DOHH2 (cell line): ENCODE measurements around the gene AKAP8L.
A peak's percentile ranks its signal among the peaks of the same experiment; 100 is the strongest.
"Not testable (repeated sequence)": the region's sequence is repeated elsewhere in the genome, so short reads cannot be mapped to it uniquely, and the experiment has no call there.

Source experiments
- H3F3A ChIP-seq: fragments of 200-600 bp; sonication (generic), shearing (Covaris generic); 2 replicates; pipeline ENCODE4 v1.6.0; 2016; ENCODE audit warnings: antibody characterized with exemption, mild to moderate bottlenecking; ENCODE audit not compliant: control insufficient read depth, insufficient read depth
- H3K27ac ChIP-seq: fragments of 200-600 bp; sonication (generic); 2 replicates; pipeline ENCODE4 v1.5.1; 2014; ENCODE audit warnings: low read depth, mild to moderate bottlenecking, low read length, moderate library complexity
- H3K27me3 ChIP-seq: fragments of 200-600 bp; sonication (generic); 2 replicates; pipeline ENCODE4 v1.6.1; 2014; ENCODE audit warnings: mild to moderate bottlenecking, low read length, mixed read lengths; ENCODE audit not compliant: control insufficient read depth
- H3K36me3 ChIP-seq: fragments of 200-600 bp; sonication (generic); 2 replicates; pipeline ENCODE4 v1.6.1; 2014; ENCODE audit warnings: mild to moderate bottlenecking, low read length, moderate library complexity, mixed read lengths; ENCODE audit not compliant: control insufficient read depth
- H3K4me1 ChIP-seq: fragments of 200-600 bp; sonication (generic); 2 replicates; pipeline ENCODE4 v1.6.1; 2014; ENCODE audit warnings: mild to moderate bottlenecking, low read length, mixed read lengths; ENCODE audit not compliant: control insufficient read depth
- H3K4me2 ChIP-seq: fragments of 200-600 bp; sonication (generic); 2 replicates; pipeline ENCODE4 v1.6.0; 2014; ENCODE audit warnings: mild to moderate bottlenecking, low read length, moderate library complexity
- H3K4me3 ChIP-seq: fragments of 200-600 bp; sonication (generic); 2 replicates; pipeline ENCODE4 v1.5.1; 2014; ENCODE audit warnings: mild to moderate bottlenecking, low read length, mixed read lengths
- H3K79me2 ChIP-seq: fragments of 200-600 bp; sonication (generic); 2 replicates; pipeline ENCODE4 v1.6.1; 2014; ENCODE audit warnings: mild to moderate bottlenecking, low read length, mixed read lengths; ENCODE audit not compliant: control insufficient read depth
- H3K9me2 ChIP-seq: fragments of 200-600 bp; sonication (generic); replicated peaks from 2 replicates; pipeline ENCODE4 v1.6.1; 2014; ENCODE audit warnings: mild to moderate bottlenecking, low read length, mixed read lengths; ENCODE audit not compliant: control insufficient read depth
- H3K9me3 ChIP-seq: fragments of 200-600 bp; sonication (generic); 2 replicates; pipeline ENCODE4 v1.6.1; 2014; ENCODE audit warnings: antibody characterized with exemption, low read length, mixed read lengths; ENCODE audit not compliant: control insufficient read depth, insufficient read depth
- H4K20me1 ChIP-seq: fragments of 200-600 bp; sonication (generic); 2 replicates; pipeline ENCODE4 v1.6.0; 2014; ENCODE audit warnings: low read depth, mild to moderate bottlenecking, antibody characterized with exemption, low read length, moderate library complexity; ENCODE audit not compliant: control insufficient read depth, insufficient read depth
- EZH2phosphoT487 ChIP-seq: fragments of 200-600 bp; sonication (generic); IDR thresholded peaks from 2 replicates; pipeline ENCODE4 v1.6.1; 2017; ENCODE audit warnings: borderline replicate concordance, mild to moderate bottlenecking, antibody characterized with exemption, low read length, moderate library complexity, mixed read lengths
- TF ChIP-seq, protein P1 (sequence below): fragments of 200-600 bp; sonication (generic); IDR thresholded peaks from one replicate; pipeline ENCODE4 v1.5.1; 2014; ENCODE audit warnings: antibody characterized with exemption, mild to moderate bottlenecking, low read depth, low read length; ENCODE audit not compliant: poor library complexity, severe bottlenecking

Gene AKAP8L

DNA sequence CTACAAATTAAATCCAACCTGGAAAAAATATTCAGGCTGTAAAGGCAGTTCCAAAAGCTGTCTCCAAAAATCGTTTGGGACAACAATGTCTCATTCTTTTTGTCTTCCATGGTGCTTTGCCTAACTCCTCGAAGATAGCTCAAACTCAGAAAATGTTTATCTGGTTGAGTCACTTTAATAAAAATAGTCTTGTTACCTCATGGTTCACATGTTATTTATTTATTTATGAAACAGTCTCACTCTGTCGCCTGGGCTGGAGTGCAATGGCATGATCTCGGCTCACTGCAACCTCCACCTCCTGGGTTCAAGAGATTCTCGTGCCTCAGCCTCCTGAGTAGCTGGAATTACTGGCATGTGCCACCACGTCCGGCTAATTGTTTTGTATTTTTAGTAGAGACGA lies 81.6 kb downstream of the AKAP8L start:
- no peak for TF ChIP-seq EZH2phosphoT487
- TF ChIP-seq, protein P1, sequence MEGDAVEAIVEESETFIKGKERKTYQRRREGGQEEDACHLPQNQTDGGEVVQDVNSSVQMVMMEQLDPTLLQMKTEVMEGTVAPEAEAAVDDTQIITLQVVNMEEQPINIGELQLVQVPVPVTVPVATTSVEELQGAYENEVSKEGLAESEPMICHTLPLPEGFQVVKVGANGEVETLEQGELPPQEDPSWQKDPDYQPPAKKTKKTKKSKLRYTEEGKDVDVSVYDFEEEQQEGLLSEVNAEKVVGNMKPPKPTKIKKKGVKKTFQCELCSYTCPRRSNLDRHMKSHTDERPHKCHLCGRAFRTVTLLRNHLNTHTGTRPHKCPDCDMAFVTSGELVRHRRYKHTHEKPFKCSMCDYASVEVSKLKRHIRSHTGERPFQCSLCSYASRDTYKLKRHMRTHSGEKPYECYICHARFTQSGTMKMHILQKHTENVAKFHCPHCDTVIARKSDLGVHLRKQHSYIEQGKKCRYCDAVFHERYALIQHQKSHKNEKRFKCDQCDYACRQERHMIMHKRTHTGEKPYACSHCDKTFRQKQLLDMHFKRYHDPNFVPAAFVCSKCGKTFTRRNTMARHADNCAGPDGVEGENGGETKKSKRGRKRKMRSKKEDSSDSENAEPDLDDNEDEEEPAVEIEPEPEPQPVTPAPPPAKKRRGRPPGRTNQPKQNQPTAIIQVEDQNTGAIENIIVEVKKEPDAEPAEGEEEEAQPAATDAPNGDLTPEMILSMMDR: no peak
- Histone ChIP-seq H3K9me2 (no peaks in the 10 kb centered on the region), H4K20me1 (no peaks in the 10 kb centered on the region), H3K4me1 (peaks cover 18% of the 10 kb centered on the region), H3K4me3 (no peak overlapping the region), H3F3A (peaks cover 17% of the 10 kb centered on the region), H3K27ac (no peak overlapping the region), H3K36me3 (no peaks in the 10 kb centered on the region), H3K4me2 (no peak overlapping the region), H3K79me2 (peaks cover 13% of the 10 kb centered on the region), H3K9me3 (no peaks in the 10 kb centered on the region), H3K27me3 (no peaks in the 10 kb centered on the region)

DNA sequence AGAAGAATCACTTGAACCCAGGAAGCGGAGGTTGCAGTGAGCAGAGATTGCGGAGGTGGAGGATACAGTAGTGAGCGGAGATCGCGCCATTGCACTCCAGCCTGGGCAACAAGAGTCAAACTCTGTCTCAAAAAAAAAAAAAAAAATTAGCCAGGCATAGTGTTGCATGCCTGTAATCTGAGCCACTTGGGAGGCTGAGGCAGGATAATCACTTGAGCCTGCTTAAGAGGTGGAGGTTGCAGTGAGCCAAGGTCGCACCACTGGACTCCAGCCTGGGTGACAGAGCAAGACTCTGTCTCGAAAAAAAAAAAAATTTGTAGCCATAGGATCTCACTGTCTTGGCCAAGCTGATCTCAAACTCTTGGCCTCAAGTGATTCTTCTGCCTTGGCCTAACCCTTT lies 82.8 kb downstream of the AKAP8L start:
- not testable (repeated sequence) for H3K4me3 ChIP-seq, H4K20me1 ChIP-seq, H3K36me3 ChIP-seq, H3K4me2 ChIP-seq, H3K27me3 ChIP-seq, H3K27ac ChIP-seq, H3K9me2 ChIP-seq, H3K9me3 ChIP-seq
- peaks cover 17% of the 10 kb centered on the region for H3F3A ChIP-seq
- H3K4me1 ChIP-seq: peaks cover 18% of the 10 kb centered on the region
- H3K79me2 ChIP-seq: peaks cover 20% of the 10 kb centered on the region

DNA sequence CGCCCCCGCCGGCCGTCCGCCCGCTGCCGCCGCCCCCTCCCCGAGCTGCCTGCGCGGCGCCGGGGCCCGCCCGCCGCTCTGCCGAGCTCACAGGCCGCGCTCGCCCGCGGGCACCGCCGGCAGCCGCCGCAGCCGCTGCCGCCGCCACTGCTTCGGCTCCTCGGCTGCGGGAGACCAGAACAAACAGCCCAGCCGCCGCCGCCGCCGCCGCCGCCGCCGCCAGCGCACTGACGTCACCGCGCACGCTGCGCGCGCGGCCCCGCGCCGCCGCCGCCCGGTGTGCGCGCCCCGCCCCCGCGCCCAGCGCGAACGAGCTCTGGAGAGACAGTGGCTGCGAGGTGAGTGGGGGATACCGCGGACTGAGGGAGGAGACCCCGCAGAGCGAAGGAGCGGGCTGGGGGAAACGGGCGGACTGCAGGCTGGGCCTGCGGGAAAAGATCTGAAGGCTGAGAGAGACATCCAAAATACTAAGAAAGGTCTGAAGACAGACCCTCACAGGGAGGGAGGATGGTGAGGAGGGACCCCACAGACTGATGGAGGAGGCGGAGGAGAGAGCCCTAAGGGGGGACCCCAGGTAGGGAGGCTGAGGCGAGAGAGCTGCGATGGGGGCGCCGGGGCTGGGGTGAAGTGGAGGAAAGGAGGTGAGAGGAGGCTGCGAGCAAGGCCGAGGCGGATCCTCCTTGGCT lies 86.3 kb downstream of the AKAP8L start, which contains the start of gene BRD4:
Gene BRD4 (minus strand): TSS at position 229 of the 686 bp plus-strand sequence. CDS start 59,440 bp downstream, outside the sequence.
- Histone ChIP-seq H3K79me2 (peaks cover 55% of the 10 kb centered on the region), H3K9me3 (no peaks in the 10 kb centered on the region), H3K9me2 (no peaks in the 10 kb centered on the region), H4K20me1 (peaks cover 30% of the 10 kb centered on the region), H3K4me2 (peak within 1 kb of the TSS; percentile 81), H3K27ac (peak within 1 kb of the TSS; percentile 91), H3F3A (peaks cover 17% of the 10 kb centered on the region), H3K4me1 (peaks cover 52% of the 10 kb centered on the region), H3K4me3 (peak within 1 kb of the TSS; percentile 90), H3K27me3 (no peaks in the 10 kb centered on the region), H3K36me3 (peaks cover 18% of the 10 kb centered on the region)
- TF ChIP-seq, protein P1: no peak
- no peak for TF ChIP-seq EZH2phosphoT487
